ENCODE data around the gene PFKFB4. TPM values are rescaled to one million over a fixed set of nuclear protein-coding genes. Genes with fewer than 3 reads are reported as not detected.

Gene PFKFB4
- polyA plus RNA-seq = 17.3 TPM
- long read RNA-seq, donor 1, partial matches to known transcripts = 0 of 1 reads
- long read RNA-seq, donor 1, other reads (novel, unspliced or antisense) = 0 of 1 reads
- long read RNA-seq, donor 2, partial matches to known transcripts = 0 of 1 reads
- long read RNA-seq, donor 2, other reads (novel, unspliced or antisense) = 0 of 1 reads
- long read RNA-seq, donor 3 = 0 reads
- long read RNA-seq, donor 4 = 0 reads
- long read RNA-seq, donor 5 = 0 reads
- long read RNA-seq, donor 6, partial matches to known transcripts = 0 of 1 reads
- long read RNA-seq, donor 6, other reads (novel, unspliced or antisense) = 0 of 1 reads
- long read RNA-seq, donor 7, partial matches to known transcripts = 0 of 1 reads
- long read RNA-seq, donor 7, other reads (novel, unspliced or antisense) = 0 of 1 reads
- long read RNA-seq, donor 8, partial matches to known transcripts = 0 of 1 reads
- long read RNA-seq, donor 8, other reads (novel, unspliced or antisense) = 0 of 1 reads
- long read RNA-seq, donor 9, partial matches to known transcripts = 0 of 3 reads
- long read RNA-seq, donor 9, other reads (novel, unspliced or antisense) = 0 of 3 reads
- long read RNA-seq, donor 10, partial matches to known transcripts = 0 of 3 reads
- long read RNA-seq, donor 10, other reads (novel, unspliced or antisense) = 0 of 3 reads
- long read RNA-seq, donor 11 = 0 reads

DNA sequence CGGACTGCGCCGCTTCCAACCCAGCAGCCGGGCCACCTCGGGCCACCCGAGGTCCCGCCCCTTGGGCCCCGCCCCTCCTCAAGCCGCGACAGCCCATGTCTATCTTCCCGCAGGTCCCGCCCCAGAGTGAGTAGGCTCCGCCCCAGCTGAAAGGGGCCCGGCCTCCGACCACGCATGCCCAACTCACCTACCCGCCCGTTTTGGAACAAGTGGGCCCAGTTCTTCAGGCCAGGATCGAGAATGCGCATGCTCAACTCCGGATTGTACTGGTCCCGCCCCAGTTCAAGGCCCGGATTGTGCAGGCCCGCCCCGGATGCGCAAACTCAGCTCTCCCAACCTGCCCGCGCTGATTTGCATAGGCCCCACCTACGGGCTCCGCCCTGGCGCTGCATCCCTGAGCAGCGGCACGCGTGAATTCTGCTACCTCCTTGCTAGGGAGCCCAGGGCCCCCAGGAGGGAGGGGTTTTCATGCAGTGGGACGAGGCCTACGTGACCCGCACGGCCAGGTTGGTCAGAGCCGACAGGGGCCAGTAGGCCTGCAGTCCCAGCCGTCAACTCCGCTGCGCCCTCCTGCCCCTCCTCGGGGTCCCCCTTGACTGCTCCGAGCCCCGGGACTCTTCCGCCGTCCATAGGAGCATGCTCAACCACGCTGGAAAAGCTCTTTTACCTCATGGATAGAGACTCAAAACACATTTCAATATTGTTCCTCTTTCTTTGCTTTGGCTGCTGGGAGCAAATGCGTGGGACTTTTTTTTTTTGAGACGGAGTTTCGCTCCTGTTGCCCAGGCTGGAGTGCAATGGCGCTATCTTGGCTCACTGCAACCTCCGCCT, at the start of gene PFKFB4:
Gene PFKFB4, minus strand, starts transcription at position 8 of the 831 bp plus-strand sequence. CDS start 26 bp downstream, outside the sequence.
- Histone ChIP-seq H3K4me3 (ENCODE audit: low read length) (peak within 1 kb of the TSS; percentile 69), H3K36me3 (ENCODE audit: control insufficient read depth, insufficient read depth, low read length) (no peaks in the 10 kb centered on the region), H3K9me3 (ENCODE audit: control insufficient read depth, low read depth, low read length) (no peaks in the 10 kb centered on the region), H3K27me3 (ENCODE audit: control insufficient read depth, insufficient read depth, low read length) (no peaks in the 10 kb centered on the region), H3K27ac (ENCODE audit: low read length) (peak within 1 kb of the TSS; percentile 60), H3K4me1 (ENCODE audit: control insufficient read depth, insufficient read depth, low read length) (peaks cover 34% of the 10 kb centered on the region)
- no CpG with 5 or more reads among the region's 53 CpGs for WGBS (ENCODE audit: insufficient coverage, low lambda C conversion rate)
- DNase-seq = peak; percentile 100

DNA sequence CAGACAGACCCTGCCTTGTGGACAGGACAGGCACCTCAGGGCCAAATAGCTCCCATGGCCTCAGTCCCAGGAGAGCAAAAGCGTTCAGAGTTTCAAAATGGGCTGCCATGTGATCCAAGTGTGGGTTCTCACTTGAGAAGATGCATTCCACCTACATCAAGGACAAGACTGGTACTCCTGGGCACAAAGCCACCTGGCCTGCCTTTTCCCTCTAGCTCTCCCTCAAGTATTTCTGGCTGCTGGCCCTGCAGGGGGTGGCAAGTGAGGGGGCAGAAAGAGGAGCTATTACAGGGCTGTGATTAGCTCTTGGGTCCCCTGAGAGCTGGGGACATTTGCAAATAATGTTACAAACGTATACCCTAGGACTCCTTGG, 45.0 kb upstream of the PFKFB4 start:
- H3K4me3 ChIP-seq (ENCODE audit: low read length) = no peak overlapping the region
- H3K27me3 ChIP-seq (ENCODE audit: control insufficient read depth, insufficient read depth, low read length) = no peaks in the 10 kb centered on the region
- no peaks in the 10 kb centered on the region for H3K9me3 ChIP-seq (ENCODE audit: control insufficient read depth, low read depth, low read length)
- H3K36me3 ChIP-seq (ENCODE audit: control insufficient read depth, insufficient read depth, low read length) = peaks cover 81% of the 10 kb centered on the region
- no peak overlapping the region for H3K27ac ChIP-seq (ENCODE audit: low read length)
- DNase-seq = no peak
- H3K4me1 ChIP-seq (ENCODE audit: control insufficient read depth, insufficient read depth, low read length) = no peaks in the 10 kb centered on the region
- WGBS (ENCODE audit: insufficient coverage, low lambda C conversion rate) = no CpG with 5 or more reads among the region's 2 CpGs

DNA sequence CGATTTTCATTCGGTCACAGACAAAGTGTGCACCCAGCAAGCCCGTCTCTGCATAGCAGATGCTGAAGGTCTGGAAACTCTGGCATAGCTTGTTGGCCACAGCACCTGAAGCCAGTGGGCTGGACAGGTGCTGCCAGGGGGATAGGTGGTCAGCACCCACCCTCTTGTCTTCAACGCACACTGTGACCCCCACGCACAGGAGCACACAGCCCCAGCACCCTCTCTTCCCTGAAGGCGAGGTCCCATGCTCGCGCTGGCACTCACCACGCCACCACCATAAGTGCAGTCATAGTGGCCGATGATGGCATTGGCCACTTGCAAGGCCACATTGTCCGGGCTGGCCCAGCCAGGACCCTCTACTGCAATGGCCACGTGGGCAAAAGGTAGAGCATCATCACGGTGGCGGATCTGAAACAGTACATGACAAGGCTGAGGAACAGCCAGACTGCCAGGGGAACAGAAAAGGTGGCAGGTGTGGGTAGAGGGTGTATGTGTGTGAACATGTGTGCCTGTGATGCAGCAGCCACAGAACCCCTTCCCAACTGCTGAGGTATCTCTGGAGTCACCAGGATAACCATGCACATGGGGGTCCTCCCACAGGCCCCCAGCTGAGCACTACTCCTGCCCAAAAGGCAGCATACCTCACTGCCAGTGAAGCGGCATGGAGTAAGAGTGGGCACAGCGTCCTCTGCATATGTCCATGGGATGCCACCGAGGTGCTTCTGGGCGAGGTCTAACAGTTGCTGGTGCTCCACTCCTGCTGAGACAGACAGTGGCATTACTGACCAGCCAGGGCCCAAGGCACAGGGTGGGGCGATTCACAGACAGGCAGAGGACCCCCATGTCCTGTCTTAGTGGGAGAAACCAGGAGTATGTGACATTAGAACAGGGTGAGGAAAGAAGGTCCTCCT, 44.4 kb upstream of the PFKFB4 start:
- Histone ChIP-seq H3K4me1 (ENCODE audit: control insufficient read depth, insufficient read depth, low read length) (peaks cover under 1% of the 10 kb centered on the region), H3K36me3 (ENCODE audit: control insufficient read depth, insufficient read depth, low read length) (peaks cover 78% of the 10 kb centered on the region), H3K9me3 (ENCODE audit: control insufficient read depth, low read depth, low read length) (no peaks in the 10 kb centered on the region), H3K27ac (ENCODE audit: low read length) (no peak overlapping the region), H3K4me3 (ENCODE audit: low read length) (no peak overlapping the region), H3K27me3 (ENCODE audit: control insufficient read depth, insufficient read depth, low read length) (no peaks in the 10 kb centered on the region)
- no peak for DNase-seq
- WGBS (ENCODE audit: insufficient coverage, low lambda C conversion rate) = no CpG with 5 or more reads among the region's 19 CpGs

DNA sequence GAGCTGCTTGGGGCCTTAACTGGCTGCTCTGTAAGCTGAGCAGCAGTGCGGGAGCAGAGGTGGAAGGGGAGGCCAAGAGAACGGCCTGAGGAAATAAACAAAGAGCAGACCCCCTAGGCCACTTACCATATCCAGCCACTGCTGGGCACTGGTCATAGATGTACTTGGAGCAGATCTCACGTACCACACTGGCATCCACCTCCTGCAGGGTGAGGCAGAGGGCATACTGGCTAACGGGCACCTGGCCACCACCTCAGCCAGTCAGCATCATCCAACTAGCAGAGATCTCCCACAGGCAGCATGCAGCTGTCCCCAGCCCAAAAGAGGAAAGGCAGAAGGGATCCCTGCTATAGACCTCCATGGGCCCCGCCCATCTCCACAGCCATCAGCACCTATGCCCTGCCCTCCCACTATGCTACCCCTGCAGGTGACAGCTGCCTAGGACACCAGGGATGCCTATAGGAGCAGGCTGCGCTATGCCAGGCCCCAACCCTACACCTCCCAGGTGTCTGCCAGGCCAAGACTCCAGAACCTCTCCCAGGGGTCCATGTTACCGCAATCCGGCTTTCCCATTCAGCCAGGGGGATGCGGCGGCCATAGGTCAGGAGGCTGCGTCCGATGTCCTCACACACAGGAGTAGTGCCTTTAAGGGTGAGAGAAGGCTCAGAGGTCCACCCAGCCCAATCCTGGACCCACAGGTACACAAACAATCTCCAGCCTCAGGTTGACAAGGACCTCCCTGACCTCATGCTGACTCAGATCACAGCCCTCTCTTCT, 43.1 kb upstream of the PFKFB4 start:
- Histone ChIP-seq H3K36me3 (ENCODE audit: control insufficient read depth, insufficient read depth, low read length) (peaks cover 65% of the 10 kb centered on the region), H3K4me3 (ENCODE audit: low read length) (no peak overlapping the region), H3K27ac (ENCODE audit: low read length) (no peak overlapping the region), H3K27me3 (ENCODE audit: control insufficient read depth, insufficient read depth, low read length) (peaks cover 4% of the 10 kb centered on the region), H3K9me3 (ENCODE audit: control insufficient read depth, low read depth, low read length) (no peaks in the 10 kb centered on the region), H3K4me1 (ENCODE audit: control insufficient read depth, insufficient read depth, low read length) (peaks cover 13% of the 10 kb centered on the region)
- no CpG with 5 or more reads among the region's 12 CpGs for WGBS (ENCODE audit: insufficient coverage, low lambda C conversion rate)
- DNase-seq = no peak

DNA sequence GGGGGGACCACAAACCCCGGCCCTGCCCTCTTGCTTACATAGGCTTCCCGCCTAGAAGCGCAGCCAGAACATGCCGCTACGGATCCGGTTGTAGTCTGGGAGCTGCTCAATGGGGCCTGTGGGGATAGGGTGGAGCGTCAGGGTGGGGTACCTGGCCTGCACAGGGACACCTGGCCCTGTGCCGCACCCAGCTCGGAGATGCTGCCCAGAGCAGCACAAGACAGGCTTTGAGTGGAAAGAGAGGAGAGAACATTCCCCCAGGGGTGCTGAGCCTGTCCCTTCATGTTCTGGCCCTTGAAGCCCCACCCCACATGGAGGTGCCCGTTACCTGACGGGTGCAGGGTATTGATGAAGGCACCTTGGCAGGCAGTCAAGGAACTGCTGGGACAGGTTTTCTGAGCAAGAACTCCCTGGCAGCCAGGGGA, 42.5 kb upstream of the PFKFB4 start:
- H3K36me3 ChIP-seq (ENCODE audit: control insufficient read depth, insufficient read depth, low read length) = peaks cover 59% of the 10 kb centered on the region
- no CpG with 5 or more reads among the region's 11 CpGs for WGBS (ENCODE audit: insufficient coverage, low lambda C conversion rate)
- H3K27me3 ChIP-seq (ENCODE audit: control insufficient read depth, insufficient read depth, low read length) = peaks cover 10% of the 10 kb centered on the region
- H3K4me1 ChIP-seq (ENCODE audit: control insufficient read depth, insufficient read depth, low read length) = peaks cover 19% of the 10 kb centered on the region
- H3K27ac ChIP-seq (ENCODE audit: low read length) = no peak overlapping the region
- DNase-seq = no peak
- H3K9me3 ChIP-seq (ENCODE audit: control insufficient read depth, low read depth, low read length) = no peaks in the 10 kb centered on the region
- no peak overlapping the region for H3K4me3 ChIP-seq (ENCODE audit: low read length)

DNA sequence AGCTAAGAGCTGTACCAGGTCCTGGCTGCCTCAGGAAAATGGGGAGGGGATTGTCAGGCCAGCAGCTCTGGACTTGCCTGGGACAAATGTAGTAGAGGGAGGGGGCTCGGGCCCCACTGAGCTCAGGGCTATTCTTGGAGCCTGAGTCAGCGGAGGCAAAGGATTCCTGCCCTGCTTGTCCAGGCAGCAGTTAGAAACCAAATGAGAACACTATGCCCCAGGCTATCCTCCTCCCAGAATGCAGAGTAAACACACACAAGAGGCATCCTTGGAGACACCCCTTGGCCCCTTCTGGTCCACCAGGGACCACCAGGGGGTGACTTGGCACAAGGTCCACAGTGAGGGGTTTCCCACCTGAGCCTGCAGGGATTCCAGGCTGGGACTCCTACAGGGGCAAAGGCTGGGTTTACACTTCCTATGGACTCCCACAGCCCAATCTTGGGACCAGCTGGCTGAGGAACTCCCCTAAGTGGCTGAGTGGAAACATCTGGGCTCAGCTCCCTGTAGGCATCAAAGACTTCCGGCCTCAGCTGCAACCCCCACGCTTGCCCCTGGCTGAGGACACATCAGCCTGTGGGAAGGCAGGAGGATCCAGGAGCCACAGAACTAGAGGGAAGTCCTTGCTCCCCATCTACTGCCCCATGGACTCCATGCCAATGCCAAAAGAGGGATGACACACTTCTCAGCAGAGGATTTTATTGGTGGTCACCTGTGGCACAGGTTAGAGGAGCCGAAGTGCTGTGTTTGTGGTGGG, 41.9 kb upstream of the PFKFB4 start:
- peak in 1 of 2 donors; percentile 15 for DNase-seq
- peaks cover 54% of the 10 kb centered on the region for H3K36me3 ChIP-seq (ENCODE audit: control insufficient read depth, insufficient read depth, low read length)
- no peaks in the 10 kb centered on the region for H3K9me3 ChIP-seq (ENCODE audit: control insufficient read depth, low read depth, low read length)
- peaks cover 12% of the 10 kb centered on the region for H3K27me3 ChIP-seq (ENCODE audit: control insufficient read depth, insufficient read depth, low read length)
- no peak overlapping the region for H3K27ac ChIP-seq (ENCODE audit: low read length)
- H3K4me1 ChIP-seq (ENCODE audit: control insufficient read depth, insufficient read depth, low read length) = peaks cover 23% of the 10 kb centered on the region
- no CpG with 5 or more reads among the region's 5 CpGs for WGBS (ENCODE audit: insufficient coverage, low lambda C conversion rate)
- H3K4me3 ChIP-seq (ENCODE audit: low read length) = no peak overlapping the region

DNA sequence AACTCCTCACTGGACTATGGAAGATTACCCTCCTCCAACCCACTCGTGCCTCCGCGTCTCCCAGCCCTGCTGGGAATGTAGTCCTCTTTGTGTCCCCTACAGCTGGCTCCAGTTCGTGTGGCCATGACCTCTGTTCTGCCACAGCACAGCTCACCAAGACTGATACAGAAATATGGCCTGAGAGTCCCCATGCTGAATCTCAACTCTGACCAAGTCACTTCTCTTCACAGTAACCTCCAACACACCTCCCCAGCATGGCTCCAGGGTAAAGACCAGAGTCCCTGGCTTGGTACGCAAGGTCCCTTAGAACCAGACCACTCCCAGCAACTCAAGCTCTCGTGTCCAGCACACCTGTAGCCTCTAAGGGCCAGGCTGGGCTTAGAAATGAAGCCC, 40.8 kb upstream of the PFKFB4 start:
- H3K4me3 ChIP-seq (ENCODE audit: low read length) = no peak overlapping the region
- H3K9me3 ChIP-seq (ENCODE audit: control insufficient read depth, low read depth, low read length) = no peaks in the 10 kb centered on the region
- H3K27ac ChIP-seq (ENCODE audit: low read length) = no peak overlapping the region
- no peak for DNase-seq
- peaks cover 23% of the 10 kb centered on the region for H3K4me1 ChIP-seq (ENCODE audit: control insufficient read depth, insufficient read depth, low read length)
- H3K27me3 ChIP-seq (ENCODE audit: control insufficient read depth, insufficient read depth, low read length) = peaks cover 12% of the 10 kb centered on the region
- WGBS (ENCODE audit: insufficient coverage, low lambda C conversion rate) = no CpG with 5 or more reads among the region's 6 CpGs
- peaks cover 45% of the 10 kb centered on the region for H3K36me3 ChIP-seq (ENCODE audit: control insufficient read depth, insufficient read depth, low read length)

DNA sequence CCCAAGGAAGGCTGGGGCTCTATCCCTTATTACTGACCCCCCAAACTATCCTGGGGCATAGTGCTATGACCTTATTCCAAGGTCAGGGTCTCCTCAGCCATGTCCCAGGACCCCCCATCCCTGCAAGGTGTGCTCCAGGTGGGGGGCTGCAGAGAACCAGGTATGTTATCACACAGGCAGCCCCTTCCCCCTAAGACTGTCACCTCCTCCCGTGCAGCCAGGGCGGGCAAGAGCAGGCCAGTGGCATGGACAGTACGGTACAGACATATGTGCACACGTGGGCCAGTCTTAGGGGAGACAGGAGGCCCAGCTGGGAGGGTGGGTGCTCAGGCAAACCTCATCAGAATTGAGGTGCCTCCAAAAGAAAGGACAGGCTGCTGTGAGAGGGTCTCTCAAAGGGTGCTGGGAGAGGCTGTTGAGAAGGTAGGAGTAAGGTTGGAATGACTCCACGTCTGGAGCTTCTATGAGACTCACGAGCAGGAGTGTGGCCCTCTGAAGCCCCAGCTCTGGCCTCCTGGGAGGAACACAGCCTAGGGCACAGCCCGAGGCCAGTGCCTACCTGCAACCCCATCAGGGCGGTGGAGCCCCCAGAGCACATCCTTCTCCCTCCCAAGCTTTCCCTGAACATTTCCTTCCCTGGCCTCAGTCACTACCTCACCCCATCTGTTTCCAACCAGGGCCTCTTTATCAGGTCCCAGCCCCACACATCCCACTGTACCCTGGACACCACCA, 40.2 kb upstream of the PFKFB4 start:
- Histone ChIP-seq H3K36me3 (ENCODE audit: control insufficient read depth, insufficient read depth, low read length) (peaks cover 45% of the 10 kb centered on the region), H3K9me3 (ENCODE audit: control insufficient read depth, low read depth, low read length) (no peaks in the 10 kb centered on the region), H3K4me3 (ENCODE audit: low read length) (no peak overlapping the region), H3K4me1 (ENCODE audit: control insufficient read depth, insufficient read depth, low read length) (peaks cover 23% of the 10 kb centered on the region), H3K27ac (ENCODE audit: low read length) (no peak overlapping the region), H3K27me3 (ENCODE audit: control insufficient read depth, insufficient read depth, low read length) (peaks cover 12% of the 10 kb centered on the region)
- DNase-seq = no peak
- WGBS (ENCODE audit: insufficient coverage, low lambda C conversion rate) = no CpG with 5 or more reads among the region's 8 CpGs
